Hindlimb muscle (tissue), 1 donor: ENCODE results near the gene RPL26. TPM values are rescaled to one million over a fixed set of nuclear protein-coding genes. Genes with fewer than 3 reads are reported as not detected.
"Not testable (repeated sequence)": the region's sequence is repeated elsewhere in the genome, so short reads cannot be mapped to it uniquely, and the experiment has no call there.

Experiments
- DNase-seq: peaks from one replicate; pipeline ENCODE4 v3.0.0-alpha.2; 2013
- polyA plus RNA-seq: library from polyadenylated mRNA; unstranded; fragments of 120-200 nt; gene quantifications from one replicate; pipeline ENCODE4 v1.2.1, GENCODE V29; 2013; ENCODE audit not compliant: insufficient read length

Gene RPL26
- polyA plus RNA-seq, result 2,898 TPM

DNA sequence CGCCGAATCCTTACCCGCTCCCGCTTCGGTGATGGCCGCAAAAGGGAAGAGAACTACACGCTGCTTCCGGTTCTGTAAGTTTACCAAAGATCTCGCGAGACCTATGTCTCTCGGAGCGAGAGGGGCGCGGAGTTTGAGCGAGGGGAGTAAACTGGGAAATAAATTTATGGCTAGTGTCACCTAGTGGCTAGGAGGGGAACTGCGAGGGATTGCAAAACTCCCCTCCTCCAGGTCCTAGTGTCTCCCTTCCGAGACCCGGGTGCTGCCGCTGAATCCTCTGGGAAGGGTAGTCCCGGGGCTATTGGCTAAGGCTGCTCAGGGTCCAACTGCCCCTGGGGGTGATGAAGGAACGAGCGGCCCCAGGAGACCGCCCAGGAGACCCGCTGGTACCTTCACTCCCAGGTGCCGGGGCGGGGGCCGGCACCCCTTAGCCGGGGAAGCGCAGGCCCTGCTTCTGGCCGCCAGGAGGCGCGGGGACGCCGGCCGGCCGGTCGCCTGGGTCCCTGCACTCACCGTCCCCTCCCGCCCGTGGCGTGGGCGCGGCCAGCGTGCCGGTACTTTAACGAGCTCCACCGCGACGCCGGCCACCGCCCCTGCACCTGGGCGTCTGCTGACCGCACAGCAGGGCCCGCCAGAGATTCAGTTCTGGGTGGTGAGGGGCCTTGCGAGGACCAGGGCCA is at the start of gene RPL26:
RPL26 (minus strand) TSS at position 51 of the 680 bp plus-strand sequence. CDS start 883 bp downstream, outside the sequence.
- DNase-seq, result peak; percentile 95

DNA sequence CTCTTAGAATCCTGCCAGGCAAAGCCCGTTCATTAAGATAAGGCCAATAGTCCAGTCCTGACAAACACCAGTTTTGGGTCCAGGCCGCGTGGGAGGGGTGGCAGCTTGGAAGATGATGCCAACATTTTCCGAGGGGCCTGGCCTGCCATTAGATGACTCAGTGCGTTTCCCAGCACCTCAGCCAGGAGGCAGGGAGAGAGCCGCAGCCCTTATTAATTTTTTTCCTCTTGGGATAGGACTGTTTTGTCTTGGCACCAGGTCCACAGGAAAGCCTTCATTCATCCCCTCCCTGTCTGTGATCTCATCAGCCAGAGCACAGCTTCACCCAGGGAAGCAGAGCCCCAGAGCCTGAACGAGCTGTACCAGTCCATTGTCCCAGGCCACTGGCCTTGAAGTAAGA is 48.0 kb upstream of the RPL26 start:
- no peak for DNase-seq

DNA sequence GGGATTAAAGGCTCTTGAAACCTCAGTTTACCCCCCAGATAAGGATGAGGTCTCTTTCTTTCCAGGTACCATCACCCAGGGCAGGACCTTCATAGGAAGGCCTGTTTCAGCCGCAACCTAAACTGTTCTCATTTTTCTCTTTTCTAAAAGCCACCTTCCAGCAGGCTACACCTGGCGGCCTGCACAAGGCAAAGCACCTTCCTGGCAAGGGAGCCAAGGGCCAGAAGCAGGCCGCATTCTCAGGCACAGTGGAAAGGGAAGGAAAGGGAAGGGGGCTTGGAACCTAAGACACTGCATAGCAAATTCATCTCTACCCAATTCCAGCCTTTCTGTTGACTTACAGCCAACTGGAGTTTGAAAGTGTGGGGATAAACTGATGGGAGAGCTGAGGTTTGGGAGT is 43.8 kb upstream of the RPL26 start:
- no peak for DNase-seq

DNA sequence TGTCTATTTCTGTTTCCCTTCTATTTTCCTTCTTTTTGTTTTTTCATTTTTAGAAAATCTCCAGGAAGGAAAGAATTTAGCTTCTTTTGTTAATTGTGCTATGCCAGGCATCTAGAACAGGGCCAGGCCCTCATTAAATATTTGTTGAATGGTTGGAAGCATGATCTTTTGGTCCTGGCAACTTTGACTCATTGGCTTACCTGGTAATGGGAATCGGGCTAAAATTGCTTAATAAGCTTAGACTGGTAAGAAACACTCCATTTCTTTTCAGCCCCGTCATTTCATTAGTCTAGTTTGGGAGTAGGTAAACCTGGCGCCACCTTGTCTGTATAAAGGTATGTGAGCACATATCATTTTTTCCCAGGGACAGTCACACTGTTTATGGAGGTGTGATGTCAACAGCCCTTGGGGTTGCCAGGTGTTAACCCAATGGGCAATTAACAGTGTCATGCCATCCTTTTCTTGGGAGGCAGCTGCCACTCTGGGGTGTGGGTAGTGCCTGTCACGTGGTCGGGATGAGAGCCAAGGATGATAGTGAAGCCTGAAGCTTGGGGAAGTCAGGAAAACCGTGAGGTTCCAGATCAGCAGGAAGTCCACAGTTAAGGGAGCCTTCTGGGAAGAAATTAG is 43.2 kb upstream of the RPL26 start:
- DNase-seq, result no peak

DNA sequence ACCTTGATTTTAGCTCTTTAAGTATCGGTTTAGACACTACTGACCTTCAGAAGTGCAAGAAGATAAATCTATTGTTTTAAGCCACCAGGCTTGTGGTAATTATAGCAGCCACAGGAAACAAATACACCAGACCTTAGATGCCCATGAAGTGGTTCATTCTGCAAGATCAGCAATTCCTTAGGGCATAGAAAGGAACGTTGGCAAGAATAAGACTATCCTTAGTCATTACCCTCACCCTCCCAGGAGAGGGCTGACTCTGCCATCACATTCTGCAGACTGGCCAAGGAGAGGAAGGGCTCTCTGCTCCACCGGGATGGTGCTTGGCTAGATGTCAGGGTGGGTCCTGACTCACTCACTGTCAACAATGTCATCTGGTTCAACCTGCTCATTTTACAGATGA is 38.6 kb upstream of the RPL26 start:
- no peak for DNase-seq

DNA sequence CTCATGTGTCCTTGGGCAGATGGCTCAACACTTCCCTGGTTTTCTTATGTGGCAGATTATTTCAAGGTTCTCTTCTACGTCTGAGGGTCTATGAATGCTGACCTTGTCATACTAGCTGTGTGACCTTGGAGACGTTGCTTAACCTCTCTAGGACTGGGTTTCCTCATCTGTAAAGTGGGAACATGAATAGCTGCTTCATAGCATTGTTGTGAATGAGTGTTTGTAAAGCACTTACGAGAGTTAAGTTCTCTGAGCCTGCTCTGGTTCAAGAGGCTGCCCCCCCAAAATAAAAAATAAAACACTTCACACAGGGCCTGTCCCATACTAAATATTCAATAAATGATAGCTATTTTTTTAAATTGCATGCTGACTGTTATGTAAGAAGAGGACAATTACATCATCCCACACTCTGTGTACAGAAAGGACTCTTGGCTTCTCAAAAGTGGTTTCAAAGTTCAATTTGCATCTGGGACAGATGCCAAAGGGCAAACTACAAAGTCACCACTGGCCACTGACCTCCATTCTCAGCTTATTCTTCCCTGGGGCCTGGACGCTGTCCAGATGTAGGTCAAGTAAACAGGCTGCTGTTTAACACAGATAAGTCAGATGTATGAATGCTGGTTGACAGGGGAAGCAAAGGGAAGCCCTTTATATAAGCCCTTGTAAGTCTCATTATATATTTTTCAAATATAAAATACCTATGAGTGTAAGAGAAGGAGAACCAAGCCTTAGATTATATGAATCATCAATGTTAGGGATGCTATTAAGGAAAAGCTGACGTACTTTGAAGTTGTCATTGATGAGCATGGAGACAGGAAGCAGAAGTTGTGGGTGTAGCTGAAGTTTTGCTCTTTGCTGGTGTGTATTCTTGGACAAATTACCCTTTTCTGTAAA is 37.3 kb upstream of the RPL26 start:
- peak; percentile 16 for DNase-seq

DNA sequence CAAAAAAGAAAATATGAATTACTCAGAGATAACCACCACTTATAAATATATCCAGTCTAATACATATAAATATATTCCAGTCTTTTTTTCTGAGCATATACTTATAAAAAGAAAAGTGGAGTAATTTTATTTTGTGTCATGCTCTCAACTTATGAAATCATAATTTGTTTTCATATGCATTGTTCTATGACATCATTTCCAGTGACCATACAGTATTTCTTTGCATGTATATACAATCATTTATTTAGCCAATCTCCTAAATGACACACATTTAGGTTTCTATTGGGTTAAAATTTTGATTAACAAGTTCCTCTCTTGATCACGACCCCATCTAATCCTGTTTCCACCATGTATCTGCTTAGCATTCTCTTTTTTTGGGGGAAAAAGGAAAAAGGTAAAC is 36.3 kb upstream of the RPL26 start:
- DNase-seq, result no peak

DNA sequence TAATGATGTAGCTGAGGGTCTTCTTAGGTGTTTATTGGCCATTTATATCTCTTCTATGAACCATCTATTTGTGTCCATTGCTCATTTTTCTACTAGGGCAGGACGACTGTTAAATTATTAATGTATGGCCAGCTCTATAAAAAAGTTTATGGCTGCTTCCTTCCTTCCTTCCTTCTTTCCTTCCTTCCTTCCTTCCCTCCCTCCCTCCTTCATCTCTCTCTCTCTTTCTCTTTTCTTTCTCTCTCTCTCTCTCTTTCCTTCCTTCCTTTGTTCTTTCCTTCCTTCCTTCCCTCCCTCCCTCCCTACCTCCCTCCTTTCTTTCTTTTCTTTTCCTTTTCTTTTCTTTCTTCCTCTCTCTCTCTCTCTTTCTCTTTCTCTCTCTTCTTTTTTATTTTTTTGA is 35.5 kb upstream of the RPL26 start:
- no peak for DNase-seq

DNA sequence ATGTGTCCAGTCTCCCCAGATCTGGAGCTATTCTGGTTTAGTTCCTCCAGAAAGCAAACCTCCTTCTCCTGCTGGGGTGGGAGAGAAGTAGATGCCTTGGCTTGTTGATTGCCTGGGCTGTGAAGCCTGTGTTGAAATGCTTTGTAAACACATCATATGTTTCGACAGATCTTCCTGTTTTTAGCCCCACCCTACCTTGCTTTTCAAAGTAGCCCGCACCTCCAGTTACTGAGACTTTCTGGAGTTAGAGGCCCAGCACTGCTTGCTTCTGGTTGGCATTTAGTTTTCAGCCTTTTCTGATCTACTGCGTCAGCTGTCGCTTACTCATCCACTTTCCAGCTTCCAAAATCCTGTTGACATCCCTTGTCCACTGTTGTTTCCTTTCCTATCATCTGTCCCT is 34.8 kb upstream of the RPL26 start:
- DNase-seq, result no peak

DNA sequence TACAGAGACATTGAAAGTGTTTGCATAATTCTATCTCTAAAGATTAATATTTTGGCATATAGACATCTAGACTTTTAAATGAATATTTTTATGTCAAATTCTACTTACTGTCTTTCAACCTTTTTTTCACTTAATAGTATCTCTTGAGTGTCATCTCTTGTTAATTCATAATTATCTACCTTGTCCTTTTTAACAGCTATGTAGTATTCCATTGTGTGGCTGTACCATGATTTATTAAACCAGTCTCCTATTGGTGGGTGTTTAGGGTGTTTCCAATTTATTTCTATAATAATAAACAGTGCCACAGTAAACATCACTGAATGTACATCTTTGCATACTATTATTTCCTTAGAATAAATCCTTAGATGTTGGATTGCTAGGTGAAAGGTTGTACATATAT is 30.9 kb upstream of the RPL26 start:
- DNase-seq, result no peak

DNA sequence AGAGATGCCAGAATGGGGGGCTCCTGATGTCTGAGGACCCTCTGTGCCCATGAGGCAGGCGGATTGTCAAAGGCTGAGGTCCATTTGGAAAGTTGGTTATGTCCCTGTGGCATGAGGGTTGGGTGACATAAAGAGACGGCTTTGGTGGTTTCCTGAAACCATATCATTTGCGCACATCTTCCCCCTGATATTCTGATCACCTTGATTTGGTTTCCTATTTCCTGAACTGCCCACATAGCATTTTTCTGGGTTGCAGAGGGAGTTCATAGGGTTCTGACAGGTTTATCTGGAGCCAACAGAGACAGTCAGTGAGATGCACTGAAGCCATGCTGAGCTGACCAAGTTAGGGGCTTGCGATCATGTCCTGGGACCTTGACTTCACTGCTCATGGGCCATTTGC is 30.3 kb upstream of the RPL26 start:
- no peak for DNase-seq

DNA sequence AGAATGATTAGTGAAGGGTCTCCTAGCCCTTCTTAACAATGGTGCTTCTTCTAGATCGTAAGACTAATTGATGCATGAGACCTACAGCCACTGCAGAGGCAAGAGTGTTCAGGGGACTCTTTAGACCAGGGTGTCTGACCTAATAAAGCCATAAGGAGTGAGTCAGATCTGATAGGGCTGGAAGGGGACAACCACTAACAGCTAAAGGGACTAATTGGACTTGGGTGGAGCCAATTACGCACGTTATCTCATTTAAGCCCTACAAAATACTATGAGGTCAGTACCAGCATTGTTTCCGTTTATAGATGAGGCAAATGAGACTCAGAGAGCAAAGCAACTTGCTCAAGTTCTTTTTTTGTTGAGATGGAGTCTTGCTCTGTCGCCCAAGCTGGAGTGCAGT is 29.1 kb upstream of the RPL26 start:
- DNase-seq, result no peak

DNA sequence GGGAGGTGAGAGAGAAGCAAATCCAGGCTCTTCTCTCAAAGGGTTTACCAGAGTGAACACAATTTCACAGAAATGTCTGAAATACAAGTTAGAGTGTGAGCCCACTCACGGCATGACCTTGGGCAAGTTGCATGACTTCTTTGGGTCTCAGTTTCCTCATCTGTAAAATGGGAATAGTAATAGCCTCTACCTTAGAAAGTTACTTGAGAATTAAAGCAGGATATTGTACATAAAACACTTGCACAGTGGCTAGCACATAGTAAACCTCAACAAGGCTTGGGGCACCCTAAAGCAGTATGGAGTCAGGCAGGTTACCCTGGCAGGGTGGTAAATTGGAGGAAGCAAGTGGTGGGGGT is 27.9 kb upstream of the RPL26 start:
- no peak for DNase-seq

DNA sequence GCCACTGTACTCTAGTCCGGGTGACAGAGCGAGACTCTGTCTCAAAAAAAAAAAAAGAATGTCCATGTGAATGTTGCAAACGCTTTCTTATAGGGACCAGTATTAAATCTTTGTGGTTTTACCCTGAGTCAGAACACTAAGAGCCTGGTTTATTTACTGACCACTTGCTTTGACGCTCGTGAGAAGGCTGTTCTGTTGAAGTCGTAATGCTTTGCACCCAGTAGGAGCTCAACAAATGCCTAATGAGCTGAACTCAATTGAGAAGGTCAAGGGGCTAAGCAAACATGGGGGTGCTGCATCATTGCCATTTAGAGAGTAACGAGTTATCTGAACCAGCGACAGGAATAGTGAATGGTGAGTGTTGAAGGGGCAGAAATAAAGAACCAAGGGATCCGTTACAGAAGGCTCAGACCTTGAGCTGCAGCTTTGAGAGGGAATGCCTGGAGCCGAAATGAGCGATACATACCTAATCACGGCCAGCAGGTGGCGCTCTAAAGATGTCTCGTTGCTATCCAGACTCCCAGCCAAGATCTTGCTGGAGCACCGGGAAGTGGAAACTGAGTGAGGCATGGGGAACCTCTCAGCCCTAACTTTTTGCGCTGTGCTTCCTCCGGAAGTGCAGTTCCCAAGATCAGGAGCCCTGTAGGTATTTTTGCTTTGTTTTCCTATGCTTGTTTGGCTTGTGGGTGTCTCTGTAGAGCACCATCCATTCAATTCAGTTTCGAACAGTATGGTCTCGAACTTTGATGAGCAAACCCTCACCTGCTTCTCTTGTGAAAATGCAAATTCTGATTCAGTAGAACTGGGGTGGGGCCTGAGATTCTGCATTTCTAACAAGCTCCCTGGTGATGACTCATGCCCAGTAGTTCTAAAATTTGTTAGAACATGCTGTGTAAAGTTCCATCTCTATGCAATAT is 27.2 kb upstream of the RPL26 start:
- DNase-seq, result peak; percentile 90

DNA sequence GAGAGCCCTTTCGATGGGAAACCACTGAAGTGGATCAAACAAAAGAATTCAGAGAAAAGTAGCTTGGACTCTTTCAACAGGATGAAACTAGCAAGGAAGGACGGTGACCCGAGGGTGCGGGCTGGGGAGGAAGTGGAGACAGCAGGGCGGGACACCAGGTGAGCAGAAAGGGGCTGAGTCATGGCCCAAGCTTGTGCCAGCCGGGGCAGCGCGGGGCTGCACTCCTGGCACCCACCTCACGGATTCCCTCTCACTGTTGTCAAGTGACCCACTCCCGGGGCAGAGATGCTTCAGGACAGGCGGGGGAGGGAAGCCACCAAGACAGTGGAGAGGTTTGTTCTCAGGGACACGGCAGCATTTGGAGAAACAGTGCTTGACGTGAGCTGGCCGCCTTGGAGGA is 25.4 kb upstream of the RPL26 start:
- DNase-seq, result no peak

DNA sequence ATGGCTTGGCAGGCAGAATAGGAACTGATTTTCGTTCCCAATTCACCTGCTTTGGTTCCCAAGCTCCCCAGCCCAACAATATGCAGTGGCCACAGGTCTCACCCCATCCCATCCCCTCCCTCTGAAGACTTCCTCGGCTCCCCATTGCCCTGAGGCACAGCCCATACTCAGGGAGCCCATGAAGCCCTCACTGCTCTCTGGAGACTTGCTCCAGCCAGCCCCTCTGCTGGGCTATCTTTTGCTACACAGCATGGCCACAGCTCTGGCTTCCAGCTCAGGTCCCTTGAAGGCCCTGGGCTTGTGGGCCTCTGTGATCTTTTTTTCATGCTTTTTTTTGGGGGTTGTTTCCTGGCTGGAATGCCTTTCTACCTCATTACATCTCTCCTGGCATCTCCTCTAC is 23.2 kb upstream of the RPL26 start:
- no peak for DNase-seq

DNA sequence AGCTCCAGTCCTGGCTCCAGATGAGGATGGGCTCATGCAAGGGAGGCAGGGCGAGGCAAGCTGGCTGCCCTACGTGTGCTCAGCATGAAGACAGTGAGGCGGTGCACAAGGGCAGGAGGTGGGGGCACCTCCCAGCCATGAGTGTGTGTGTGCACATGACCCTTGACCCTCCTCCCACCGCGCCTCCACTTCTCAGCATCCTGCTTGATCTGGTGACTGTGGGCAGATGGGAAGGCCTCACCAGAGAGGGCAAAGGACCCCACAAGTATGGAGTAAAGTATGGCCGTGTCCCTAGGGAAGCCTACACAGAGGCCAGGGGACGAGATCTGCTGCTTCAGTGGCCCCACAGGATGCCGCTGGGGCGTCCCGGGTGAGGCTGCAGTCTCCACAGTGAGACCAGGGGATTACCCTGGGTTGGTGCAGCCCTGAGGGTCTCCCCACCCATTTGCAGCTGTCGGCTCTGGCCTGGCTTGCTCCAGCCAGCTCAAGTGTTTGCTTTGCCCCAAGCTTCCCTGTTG is 22.6 kb upstream of the RPL26 start:
- DNase-seq, result no peak

DNA sequence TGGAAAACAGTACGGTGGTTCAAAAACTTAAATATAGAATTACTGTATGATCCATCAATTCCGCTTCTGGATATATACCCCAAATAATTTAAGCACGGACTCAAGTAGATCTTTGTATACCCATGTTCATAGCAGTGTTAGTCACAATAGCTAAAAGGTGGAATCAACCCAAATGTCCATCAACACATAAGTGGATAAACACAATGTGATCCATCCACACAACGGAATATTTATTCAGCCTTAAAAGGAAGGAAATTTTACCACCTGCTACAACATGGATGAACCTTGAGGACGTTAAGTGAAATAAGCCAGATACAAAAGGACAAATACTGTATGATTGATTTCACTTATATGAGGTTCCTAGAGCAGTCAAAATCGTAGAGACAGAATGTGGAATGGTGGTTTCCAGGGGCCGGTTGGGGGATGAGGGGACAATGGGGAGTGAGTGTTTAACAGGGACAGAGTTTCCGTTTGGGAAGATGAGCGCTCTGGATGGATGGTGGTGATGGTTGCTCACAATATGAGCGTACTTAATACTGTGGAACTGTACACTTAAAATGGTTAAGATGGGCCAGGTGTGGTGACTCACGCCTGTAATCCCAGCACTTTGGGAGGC is 20.0 kb upstream of the RPL26 start:
- no peak for DNase-seq

DNA sequence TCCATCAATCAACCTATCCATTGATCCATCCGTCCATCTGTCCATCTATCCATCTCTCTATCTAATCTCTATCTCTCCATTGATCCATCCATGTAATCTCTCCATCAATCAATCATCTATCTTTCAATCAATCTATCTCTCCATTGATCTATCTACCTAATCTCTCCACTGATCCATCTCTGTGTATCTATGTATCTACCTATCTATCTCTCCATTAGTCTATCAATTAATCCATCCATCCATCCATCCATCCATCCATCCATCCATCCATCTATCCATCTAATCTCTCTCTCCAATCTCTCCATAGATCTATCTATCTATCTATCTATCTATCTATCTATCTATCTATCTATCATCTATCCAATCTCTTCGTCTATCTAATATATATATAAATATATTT is 18.1 kb upstream of the RPL26 start:
- no peak for DNase-seq

DNA sequence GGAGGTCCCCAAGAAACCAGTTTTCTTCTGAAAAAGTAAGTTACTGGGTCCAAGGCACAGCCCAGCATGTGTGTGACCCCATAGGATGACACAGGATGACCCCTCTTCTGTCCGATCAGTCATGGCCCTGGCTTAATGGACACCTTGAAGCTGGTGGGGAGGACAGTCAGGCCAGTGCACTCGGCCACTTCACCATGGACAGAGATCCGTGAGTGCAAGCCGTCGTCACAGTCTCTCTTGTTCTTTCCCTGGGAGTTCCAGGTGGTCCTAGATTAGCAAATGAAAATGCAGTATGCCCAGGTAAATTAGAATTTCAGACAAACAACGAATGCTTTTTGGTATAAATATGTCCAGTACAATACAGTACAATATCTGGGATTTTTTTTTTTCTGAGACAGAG is 16.0 kb upstream of the RPL26 start:
- no peak for DNase-seq

DNA sequence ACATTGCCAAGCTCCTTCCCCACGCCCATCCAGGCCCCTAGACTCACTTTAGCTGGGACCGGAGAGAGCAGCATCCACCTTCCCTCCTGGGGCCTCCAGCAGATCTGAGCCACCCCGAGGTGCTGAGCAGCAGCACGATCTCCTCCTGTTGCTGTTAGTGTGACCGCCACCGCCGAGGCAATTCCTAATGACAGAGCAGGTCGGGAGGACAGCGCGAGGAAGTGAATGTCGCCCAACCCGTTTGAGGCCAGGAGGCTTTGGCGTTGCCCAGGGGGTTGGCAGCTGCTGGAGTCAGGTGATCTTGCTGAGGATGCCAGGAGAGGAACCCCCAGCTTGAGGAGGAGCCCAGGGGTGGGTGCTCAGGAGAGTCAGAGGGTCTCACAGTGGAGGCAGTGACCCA is 14.6 kb upstream of the RPL26 start, which contains the start of gene RNF222:
RNF222 (minus strand) TSS at position 192 of the 400 bp plus-strand sequence. CDS start 4,366 bp downstream, outside the sequence.
- DNase-seq, result no peak

DNA sequence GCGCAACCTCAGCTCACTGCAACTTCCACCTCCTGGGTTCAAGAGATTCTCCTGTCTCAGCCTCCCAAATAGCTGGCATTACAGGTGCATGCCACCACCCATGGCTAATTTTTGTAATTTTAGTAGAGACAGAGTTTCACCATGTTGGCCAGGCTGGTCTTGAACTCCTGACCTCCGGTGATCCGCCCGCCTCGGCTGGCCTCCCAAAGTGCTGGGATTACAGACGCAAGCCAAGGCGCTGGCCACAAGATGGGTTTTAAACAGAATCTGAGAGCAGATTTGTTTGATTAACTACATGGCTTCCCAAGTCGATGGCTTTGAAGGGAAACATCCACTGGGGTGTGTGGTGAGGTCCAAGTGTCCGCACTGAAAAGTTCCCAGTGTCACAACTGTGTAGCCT is 11.5 kb upstream of the RPL26 start:
- DNase-seq, result not testable (repeated sequence)
